GM10266 (cell line): ENCODE results near the gene ZBTB32.

Experiments
- DNase-seq: peaks from one replicate; pipeline ENCODE4 v3.0.0; 2012; ENCODE audit errors: extremely low spot score
- TF ChIP-seq, protein P1 (sequence below): IDR thresholded peaks from 2 replicates; pipeline ENCODE4 v1.5.1; 2012; ENCODE audit warnings: mild to moderate bottlenecking, low read depth; ENCODE audit not compliant: control insufficient read depth, insufficient read depth; ENCODE audit errors: missing control alignments

Gene ZBTB32

GRCh38 chr19:35695895-35696422 lies 8.4 kb upstream of the ZBTB32 start:
- DNase-seq, result no peak
- TF ChIP-seq, protein P1, sequence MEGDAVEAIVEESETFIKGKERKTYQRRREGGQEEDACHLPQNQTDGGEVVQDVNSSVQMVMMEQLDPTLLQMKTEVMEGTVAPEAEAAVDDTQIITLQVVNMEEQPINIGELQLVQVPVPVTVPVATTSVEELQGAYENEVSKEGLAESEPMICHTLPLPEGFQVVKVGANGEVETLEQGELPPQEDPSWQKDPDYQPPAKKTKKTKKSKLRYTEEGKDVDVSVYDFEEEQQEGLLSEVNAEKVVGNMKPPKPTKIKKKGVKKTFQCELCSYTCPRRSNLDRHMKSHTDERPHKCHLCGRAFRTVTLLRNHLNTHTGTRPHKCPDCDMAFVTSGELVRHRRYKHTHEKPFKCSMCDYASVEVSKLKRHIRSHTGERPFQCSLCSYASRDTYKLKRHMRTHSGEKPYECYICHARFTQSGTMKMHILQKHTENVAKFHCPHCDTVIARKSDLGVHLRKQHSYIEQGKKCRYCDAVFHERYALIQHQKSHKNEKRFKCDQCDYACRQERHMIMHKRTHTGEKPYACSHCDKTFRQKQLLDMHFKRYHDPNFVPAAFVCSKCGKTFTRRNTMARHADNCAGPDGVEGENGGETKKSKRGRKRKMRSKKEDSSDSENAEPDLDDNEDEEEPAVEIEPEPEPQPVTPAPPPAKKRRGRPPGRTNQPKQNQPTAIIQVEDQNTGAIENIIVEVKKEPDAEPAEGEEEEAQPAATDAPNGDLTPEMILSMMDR, result no peak

DNA sequence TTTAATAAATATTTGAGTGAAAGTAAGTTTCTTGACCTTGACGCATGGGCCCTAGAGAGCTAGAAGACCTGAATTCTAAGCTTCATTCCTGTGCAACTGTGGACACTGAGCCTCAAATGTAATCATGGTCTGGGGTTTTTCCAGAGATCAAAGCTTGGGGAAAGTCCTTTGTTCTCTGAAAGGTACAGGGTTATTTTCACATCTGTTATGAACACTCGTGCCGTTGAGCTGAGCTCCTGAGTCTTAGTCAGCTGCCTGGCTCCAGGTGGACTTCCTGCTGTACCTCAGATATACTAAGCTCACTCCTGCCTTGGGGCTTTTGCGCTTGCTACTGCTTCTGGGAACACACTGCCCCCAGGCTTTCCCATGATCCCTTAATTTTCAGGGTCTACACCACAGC lies 7.5 kb upstream of the ZBTB32 start:
- TF ChIP-seq, protein P1, result no peak
- peak; percentile 69 for DNase-seq

GRCh38 chr19:35702223-35703012 lies 1.9 kb upstream of the ZBTB32 start:
- peak; percentile 94 for DNase-seq
- TF ChIP-seq, protein P1, result no peak

DNA sequence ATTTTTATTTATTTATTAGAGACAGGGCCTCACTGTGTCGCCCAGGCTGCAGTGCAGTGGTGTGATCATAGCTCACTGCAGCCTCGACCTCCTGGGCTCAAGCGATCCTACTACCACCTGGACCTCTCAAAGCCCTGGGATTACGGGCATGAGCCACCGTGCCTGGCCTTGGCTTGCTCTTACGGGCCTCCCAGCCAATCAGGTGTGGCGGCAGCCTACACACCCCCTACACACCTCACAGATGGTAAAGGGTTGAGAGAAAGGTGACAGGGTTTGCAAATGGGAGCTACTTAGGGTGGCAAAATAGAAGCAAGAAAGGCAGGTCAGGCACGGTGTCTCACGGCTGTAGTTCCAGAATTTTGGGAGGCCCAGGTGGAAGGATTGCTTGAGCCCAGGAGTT lies 1.0 kb upstream of the ZBTB32 start:
- TF ChIP-seq, protein P1, result no peak
- no peak for DNase-seq

GRCh38 chr19:35708391-35708790 lies 4.0 kb downstream of the ZBTB32 start:
- no peak for DNase-seq
- TF ChIP-seq, protein P1, result no peak

DNA sequence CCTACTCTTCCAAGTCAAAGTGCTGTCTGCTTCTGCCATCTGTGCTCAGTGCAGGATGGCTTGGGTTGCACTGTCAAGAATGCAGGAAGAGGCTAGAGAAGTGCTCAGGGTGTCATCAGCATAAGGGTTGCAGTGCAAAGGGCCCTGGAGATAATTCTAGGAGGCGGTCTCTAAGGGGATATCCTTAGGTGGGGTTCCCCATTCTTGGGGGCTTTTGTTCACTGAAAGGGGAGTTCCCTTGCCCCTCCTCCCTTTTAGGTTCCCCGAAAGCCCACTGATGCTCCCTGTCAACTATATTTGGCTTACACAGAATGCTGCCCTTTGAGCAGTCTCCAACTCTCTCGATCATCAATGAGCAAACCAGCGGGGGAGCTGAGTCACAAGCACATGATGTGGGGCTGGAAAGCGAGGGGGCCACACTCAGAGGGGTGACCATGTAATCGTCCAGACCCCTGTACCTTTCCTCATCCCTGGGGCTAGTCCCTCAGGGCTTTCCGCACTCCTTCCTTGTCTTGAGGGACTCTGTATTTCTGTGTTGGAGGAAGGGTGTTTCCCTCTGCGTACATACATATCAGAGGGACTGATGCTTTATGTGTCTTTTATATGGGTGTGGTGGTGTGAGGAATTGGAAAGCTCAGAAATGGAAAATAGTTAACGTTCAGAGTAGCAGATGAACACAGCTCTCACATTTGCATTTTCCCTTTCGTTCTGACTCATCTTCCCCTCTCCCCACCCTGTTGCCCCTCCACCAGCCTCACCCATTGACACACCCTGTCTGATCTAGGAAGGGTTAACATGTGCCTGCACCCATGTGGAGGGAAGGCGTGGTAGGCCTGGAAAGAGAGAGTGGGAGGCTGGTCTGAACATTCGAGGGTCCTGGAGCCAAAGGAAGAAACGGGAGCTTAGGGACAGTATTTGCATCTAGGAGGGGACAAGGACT lies 6.7 kb downstream of the ZBTB32 start:
- peak; percentile 71 for DNase-seq
- TF ChIP-seq, protein P1, result no peak
